Dedifferentiated amniotic fluid mesenchymal stem cell (primary cell): ENCODE data around the gene HDAC4.

ENCODE experiments used
- DNase-seq: peaks from one replicate; pipeline ENCODE4 v3.0.0-alpha.2; 2016; ENCODE audit errors: extremely low spot score

HDAC4 gene

DNA sequence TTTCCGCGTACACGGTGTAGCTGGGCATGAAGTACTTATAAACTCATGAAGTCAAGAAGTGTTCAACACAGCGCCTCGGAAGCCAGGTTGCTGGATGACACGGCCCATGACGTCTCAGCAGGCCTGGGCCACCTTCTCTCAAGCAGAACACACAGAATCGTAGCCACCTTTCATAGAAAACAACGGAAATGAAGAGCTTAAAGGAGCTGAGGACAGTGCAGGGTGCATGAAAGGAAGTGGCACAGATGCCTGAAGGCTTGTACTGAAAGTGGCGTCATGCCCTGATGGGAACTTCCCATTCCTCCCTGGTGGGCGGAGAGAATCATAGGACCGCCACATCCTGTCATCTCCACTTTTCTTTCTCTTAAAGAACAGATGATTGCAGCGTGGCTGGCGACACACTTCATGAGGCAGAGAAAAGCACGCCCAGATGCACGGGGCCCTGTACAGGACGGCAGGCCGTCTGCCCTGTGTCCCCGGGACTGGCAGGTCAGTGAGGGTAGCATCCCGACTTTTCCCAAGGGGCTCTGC lies 31.1 kb downstream of the HDAC4 start:
- no peak for DNase-seq

DNA sequence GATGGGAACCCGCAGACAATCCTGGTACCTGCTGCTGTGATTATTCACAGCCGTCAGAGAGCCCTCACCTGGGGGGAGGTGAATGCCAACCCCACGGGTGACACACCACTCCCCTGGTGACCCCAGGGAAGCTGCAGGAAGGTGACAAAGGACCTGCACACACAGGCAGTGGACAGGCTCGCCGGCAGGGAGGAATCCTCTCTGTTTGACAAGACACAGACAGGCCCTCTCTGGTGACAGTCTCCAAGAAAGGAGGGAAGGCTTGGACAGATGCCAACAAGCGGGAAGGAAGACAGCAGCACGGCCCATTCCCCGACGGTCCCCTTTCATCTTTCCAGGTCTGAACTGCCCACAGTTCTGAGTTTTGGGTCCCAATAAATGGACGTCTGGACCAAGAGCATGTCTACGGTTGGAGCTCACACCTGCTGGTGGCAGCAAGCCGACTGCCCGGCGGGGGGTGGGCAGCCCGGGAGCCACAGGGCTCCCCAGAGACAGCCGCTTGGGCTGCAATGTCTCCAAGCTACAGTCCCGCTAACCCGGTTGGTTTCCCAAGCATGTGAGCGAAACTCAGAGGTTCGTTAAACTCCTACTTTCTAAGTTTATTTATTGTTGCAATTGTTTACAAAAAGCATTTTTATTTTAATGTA lies 31.8 kb downstream of the HDAC4 start:
- no peak for DNase-seq

- no peak for DNase-seq
These were observed 32.5 kb downstream of the HDAC4 start for GRCh38 chr2:239368321-239368720.

GRCh38 chr2:239366740-239367139 lies 34.1 kb downstream of the HDAC4 start:
- no peak for DNase-seq

GRCh38 chr2:239365782-239366435 lies 34.9 kb downstream of the HDAC4 start:
- DNase-seq = no peak

DNA sequence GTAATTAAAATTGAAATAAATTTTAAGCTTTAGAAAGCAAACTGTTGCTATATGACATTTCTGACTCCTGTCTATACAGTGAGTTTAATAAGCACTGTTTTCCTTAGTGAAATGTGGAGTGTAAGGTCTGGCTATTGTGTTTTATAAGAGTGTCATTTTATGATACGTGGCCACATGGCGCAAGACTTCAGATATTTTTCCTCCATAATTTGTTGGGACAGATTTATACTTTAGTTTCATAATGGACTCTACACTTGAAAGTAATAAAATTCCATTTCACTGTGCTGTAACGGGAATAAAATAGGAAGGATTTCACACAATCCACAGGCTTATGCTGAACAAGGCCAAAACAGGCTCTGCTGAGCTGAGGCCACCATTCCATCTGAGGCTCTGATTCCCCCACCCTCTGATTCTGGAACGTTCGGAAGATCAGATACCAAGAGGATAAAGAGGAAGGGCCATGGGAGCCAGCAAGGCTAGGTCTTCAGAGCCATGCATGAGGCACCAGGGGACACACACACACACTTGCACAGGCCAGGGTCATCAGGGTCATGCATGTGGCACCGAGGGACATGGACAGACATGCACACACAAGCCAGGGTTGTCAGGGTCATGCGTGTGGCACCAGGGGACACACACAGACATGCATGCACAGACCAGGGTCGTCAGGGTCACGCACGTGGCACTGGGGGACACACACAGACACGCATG lies 35.6 kb downstream of the HDAC4 start:
- DNase-seq = no peak

DNA sequence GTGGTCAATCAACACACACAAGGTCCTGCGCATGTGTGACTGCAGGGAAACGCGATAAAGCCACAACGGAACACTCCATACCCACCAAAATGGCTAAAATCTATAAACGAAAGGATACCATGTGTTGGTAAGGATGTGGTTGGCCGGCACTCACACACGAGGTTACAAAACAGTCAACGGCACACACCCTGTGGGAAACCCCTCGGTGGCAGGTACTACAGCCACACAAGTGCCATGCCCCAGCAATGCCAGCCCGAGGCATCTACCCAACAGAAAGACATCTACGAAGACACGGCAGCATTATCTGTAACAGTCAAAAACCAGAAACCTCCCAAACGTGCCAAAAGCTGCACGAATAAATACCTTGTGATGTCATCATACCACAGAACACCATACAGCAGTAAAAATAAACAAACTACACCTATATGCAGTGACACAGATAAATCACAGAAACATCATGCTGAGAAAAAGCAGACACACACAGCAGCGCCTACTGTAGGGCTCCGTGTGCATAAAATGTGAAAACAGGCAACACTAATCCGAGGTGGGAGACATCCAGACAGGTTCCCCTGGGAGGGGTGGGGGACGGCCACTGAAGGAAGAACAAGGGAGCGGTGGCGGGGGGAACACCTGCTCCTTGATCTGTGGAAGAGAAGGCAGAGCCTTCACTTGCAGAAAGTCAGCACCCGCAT lies 36.7 kb downstream of the HDAC4 start:
- DNase-seq = no peak

DNA sequence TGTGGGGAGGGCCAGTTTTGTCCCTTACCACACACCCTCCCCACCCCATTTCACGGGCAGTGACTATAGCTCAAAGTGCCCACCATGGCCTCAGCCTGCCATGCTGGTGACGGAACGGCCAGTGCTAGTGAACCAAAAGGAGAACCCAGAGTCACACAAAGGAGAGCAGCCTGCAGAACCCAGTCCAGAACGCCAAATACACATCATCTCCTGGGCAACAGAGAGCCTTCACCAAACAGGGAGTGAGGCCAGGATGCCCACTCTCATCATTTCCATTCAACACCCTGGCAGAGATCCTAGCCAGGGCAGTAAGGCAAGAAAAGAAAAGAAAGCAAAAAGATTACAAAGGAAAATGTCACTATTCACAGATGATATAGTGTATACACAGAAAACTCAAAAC lies 38.3 kb downstream of the HDAC4 start:
- no peak for DNase-seq

- DNase-seq = no peak
These were observed 39.5 kb downstream of the HDAC4 start for GRCh38 chr2:239361311-239361642.

DNA sequence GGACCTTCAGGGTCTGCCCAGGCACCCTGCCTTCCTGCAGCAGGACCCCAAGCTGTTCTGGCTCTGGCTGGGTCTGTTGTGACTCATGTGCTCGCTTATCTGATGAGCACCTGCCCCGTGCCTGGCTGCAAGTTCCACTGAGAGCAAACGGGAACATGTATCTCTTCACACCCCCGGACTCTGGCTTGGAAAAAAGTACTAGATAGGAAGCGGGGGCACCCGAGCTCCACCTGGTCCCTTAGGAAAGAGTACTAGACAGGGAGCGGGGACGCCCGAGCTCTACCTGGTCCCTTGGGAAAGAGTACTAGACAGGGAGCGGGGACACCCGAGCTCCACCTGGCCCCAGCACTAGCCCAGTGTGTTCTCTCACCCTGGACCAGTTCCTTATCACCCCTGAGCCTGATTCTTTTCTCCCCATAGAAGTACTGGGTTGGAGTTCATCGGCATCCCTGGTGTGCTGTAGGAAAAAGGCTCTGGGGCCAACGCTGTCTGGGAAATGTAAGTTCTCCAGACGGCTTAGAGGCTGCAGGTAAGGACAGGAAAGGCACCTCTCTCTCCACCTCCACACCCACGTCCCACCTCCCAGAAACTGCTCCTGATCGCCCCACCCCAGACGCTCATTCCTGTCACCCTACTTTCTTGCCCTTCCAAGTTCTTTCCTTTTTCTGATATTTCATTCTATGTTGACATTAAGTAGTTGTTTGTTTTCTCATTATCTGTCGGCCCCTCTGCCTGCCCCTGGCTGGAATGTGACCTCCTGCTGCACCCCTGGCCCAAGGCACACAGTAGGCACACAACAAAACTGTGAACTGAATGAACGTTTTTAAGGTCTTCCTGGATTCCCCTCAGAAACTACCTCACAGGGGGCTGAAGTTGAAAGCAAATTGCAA lies 40.2 kb downstream of the HDAC4 start:
- no peak for DNase-seq

GRCh38 chr2:239360008-239360407 lies 40.8 kb downstream of the HDAC4 start:
- no peak for DNase-seq

GRCh38 chr2:239359196-239359912 lies 41.5 kb downstream of the HDAC4 start:
- no peak for DNase-seq

DNA sequence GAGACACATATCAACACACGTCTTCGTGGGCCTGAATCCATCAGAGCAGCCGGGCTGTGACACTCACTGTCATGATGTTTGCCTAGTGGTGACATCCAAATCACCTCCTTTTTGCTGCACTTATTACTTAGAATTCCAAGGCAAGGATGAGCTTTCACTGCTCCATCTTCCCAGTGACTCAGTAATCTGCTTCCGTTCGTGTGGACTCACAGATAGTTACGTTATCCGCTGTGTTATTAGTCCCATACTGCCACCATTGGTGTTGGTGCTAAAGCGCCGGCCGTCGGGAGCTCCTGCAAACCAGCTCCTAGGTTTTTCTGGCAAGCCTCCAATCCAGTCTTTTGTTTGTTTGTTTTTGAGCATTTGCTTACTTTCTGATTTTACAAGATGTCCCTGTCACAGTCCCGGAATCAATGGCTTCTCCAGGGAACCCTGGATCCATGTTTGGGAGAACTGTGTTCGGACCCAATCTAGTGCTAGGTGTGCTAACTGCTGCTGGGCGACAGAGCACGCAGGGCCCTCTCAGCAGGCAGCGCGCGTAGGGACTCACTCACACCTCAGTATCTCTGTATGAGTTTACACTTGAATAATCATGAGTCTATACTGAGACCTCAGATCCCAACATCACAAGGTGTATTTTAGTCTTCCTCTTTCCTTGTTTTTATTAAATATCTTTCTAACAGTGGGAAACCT lies 42.6 kb downstream of the HDAC4 start:
- no peak for DNase-seq

DNA sequence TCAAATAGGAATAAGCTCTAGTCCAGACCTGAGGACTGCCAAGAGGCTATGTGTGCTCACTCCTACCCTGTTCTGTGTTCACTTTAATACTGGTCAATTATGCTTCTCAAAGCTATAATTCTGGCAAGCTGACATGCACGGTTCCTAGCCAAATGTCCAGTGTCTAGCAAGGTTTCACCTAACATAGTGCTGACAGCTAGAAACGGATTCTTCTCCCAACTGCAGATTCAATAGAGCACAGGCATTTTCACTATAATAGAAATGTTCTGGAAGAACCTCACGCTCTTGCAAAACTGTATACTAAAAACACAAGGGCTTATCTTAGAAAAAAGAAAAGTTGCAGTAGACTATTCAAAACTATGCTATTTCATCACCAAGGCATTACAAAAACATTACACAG lies 45.1 kb downstream of the HDAC4 start:
- DNase-seq = no peak

DNA sequence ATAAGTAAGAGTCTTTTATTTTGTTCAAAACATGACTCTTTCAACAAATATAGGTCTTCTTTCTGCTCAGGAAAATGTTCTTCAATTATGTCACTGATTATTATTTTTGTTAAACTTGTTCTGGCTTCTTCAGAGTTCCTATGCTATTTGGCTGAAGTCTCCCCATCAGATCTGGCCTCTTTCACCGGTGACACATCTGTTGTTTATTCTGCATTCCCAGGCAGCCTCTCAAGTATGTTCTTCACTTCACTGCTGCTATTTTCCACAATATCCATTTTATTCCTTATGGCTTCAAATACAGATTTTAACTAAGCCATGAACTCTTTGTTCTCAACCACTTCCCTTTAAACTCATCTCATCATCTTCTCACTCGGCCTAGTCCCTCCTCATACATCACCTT lies 45.7 kb downstream of the HDAC4 start:
- peak; percentile 41 for DNase-seq

DNA sequence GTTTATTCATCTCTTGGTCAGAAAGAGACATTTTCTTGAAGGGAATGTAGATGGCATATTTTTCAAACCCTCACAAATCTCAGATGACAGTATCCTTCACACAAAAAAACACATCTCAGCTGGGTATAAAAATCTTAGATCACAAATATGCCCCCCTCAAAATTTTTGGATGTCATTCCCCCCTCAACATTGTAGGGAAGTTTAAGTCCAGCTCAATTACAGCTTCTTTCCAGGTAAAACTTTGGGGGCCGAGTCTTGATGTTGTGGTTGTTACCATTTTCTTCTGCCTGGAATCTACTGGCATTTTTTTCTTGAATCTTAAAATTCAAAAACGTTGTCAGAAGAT lies 46.1 kb downstream of the HDAC4 start:
- no peak for DNase-seq

DNA sequence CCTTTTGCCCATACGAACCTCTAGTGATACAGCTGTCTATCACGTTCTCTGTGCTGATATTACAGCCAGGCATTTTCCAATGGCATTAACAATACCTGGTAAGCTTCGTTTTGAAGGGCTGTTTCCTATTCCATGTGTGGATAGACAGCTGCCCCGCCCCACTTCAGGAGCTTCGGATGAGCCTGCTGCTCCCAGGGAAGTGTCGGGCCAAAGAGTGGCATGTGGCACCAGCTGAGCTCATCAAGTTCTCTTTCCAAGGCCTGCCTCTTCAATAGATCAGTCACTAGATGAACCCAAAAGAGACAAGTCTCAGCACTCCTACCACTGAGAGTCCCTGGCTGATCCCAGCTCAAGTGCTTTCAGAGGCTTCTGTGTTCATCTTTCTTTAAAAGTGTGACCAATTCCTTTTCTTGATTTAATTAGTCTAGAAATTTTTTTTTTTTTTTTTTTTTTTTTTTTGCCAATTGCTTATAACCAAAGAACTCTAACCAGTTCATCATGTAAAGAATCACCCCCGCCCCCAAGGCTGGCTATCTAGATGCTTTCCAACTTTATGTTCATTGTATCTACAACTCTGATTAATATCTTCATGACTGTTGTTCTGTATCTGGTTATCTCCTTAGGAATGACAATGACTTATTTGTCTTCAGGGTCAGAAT lies 46.6 kb downstream of the HDAC4 start:
- DNase-seq = no peak

DNA sequence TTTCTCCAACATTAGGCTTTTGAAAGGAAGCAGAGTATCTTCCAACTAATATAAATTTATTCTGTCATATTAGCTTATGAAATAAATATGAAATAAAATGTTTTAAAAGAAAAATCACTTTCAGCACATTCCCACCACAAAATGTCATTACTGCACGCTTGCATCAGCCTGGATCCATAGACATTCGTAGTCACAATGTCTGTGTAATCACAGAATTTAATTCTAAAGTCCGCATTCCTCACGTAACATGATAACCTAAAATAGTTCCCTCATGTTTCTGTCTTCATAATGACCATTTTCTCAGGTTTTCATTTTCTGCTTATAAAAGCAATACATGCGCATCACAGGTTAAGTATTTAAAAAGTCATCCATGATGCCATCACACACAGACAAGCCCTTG lies 47.1 kb downstream of the HDAC4 start:
- no peak for DNase-seq

GRCh38 chr2:239351687-239352086 lies 49.1 kb downstream of the HDAC4 start:
- no peak for DNase-seq
